IMR-90 (cell line): ENCODE data around the gene PLPP1. TPM values are rescaled to one million over a fixed set of nuclear protein-coding genes. Genes with fewer than 3 reads are reported as not detected.

Experiments used
- ATAC-seq: fragments of 200-7000 bp; cut with Tn5 transposase; 2 replicates; pipeline ENCODE4 v1.9.1; 2020; ENCODE audit warnings: low read depth, mild to moderate bottlenecking, moderate library complexity
- BruUV-seq: library from RNA; stranded (reverse); fragments of 400-500 nt; replicated peaks from 2 replicates; lab custom pipeline; 2021; lab: Mats Ljungman, UMichigan
- CTCF ChIA-PET: fragments of 300-600 bp; formaldehyde crosslinking; extraction: SDS; loops from one replicate; lab custom pipeline; 2021; ENCODE audit warnings: antibody characterized with exemption; lab: Yijun Ruan, JAX
- POLR2A ChIA-PET: fragments of 300-600 bp; sonication (Branson Sonifier 250); formaldehyde crosslinking; loops from one replicate; lab custom pipeline; 2022; ENCODE audit warnings: antibody characterized with exemption; ENCODE audit not compliant: unreplicated experiment; lab: Charles Lee
- DNase-seq: peaks from one replicate; pipeline ENCODE4 v3.0.0; 2013
- H2AFZ ChIP-seq: replicated peaks from 2 replicates; pipeline ENCODE3; 2013; ENCODE audit warnings: low read length, mild to moderate bottlenecking; ENCODE audit not compliant: poor library complexity
- H2AK5ac ChIP-seq: 2 replicates; pipeline ENCODE4 v1.6.1; 2013; ENCODE audit warnings: low read depth, low read length, inconsistent platforms
- H2AK9ac ChIP-seq: replicated peaks from 2 replicates; pipeline ENCODE3; 2013; ENCODE audit warnings: mild to moderate bottlenecking, low read depth, low read length, moderate library complexity; ENCODE audit not compliant: poor library complexity
- H2BK120ac ChIP-seq: 2 replicates; pipeline ENCODE4 v1.6.1; 2013; ENCODE audit warnings: low read depth, low read length, inconsistent platforms
- H2BK15ac ChIP-seq: 3 replicates; pipeline ENCODE4 v1.6.1; 2013; ENCODE audit warnings: low read depth, low read length, inconsistent platforms
- H2BK20ac ChIP-seq: 2 replicates; pipeline ENCODE4 v1.6.1; 2013; ENCODE audit warnings: low read depth, mild to moderate bottlenecking, inconsistent platforms, low read length, moderate library complexity
- H2BK5ac ChIP-seq: 2 replicates; pipeline ENCODE4 v1.6.1; 2013; ENCODE audit warnings: mild to moderate bottlenecking, low read depth, low read length, inconsistent platforms; ENCODE audit not compliant: poor library complexity, severe bottlenecking
- H3K14ac ChIP-seq: replicated peaks from 2 replicates; pipeline ENCODE4 v1.6.1; 2013; ENCODE audit warnings: low read depth, low read length, inconsistent platforms
- H3K18ac ChIP-seq: 2 replicates; pipeline ENCODE4 v1.6.1; 2013; ENCODE audit warnings: low read depth, low read length, control low read depth
- H3K23ac ChIP-seq: 2 replicates; pipeline ENCODE4 v1.6.1; 2013; ENCODE audit warnings: low read depth, low read length, inconsistent platforms
- H3K27ac ChIP-seq: 2 replicates; pipeline ENCODE4 v1.5.1; 2013; ENCODE audit warnings: mild to moderate bottlenecking, control low read depth, low read length; ENCODE audit not compliant: insufficient read depth
- H3K27me3 ChIP-seq: 2 replicates; pipeline ENCODE4 v1.6.1; 2013; ENCODE audit warnings: low read length; ENCODE audit not compliant: control insufficient read depth, insufficient read depth
- H3K36me3 ChIP-seq: 2 replicates; pipeline ENCODE4 v1.6.1; 2013; ENCODE audit warnings: low read length, mixed read lengths; ENCODE audit not compliant: control insufficient read depth, insufficient read depth
- H3K4ac ChIP-seq: 2 replicates; pipeline ENCODE4 v1.6.1; 2013; ENCODE audit warnings: low read depth, low read length, inconsistent platforms
- H3K4me1 ChIP-seq: 2 replicates; pipeline ENCODE4 v1.6.1; 2013; ENCODE audit warnings: low read length, mixed read lengths; ENCODE audit not compliant: control insufficient read depth, insufficient read depth
- H3K4me2 ChIP-seq: 2 replicates; pipeline ENCODE4 v1.6.1; 2013; ENCODE audit warnings: low read depth, mild to moderate bottlenecking, control low read depth, low read length, moderate library complexity
- H3K4me3 ChIP-seq: 2 replicates; pipeline ENCODE4 v1.5.1; 2013; ENCODE audit warnings: low read depth, mild to moderate bottlenecking, control low read depth, low read length, moderate library complexity; ENCODE audit not compliant: insufficient read depth
- H3K56ac ChIP-seq: 2 replicates; pipeline ENCODE4 v1.6.1; 2013; ENCODE audit warnings: low read length, inconsistent platforms; ENCODE audit not compliant: insufficient read depth; ENCODE audit errors: extremely low read depth
- H3K79me1 ChIP-seq, 2 experiments: 2 replicates each; pipeline ENCODE4 v1.6.1; 2013; ENCODE audit warnings: low read length in 2 of 2, inconsistent platforms in 1 of 2, low read depth in 1 of 2
- H3K9ac ChIP-seq: 2 replicates; pipeline ENCODE4 v1.6.1; 2013; ENCODE audit warnings: low read depth, low read length, control low read depth
- H3K9me1 ChIP-seq: 2 replicates; pipeline ENCODE4 v1.6.1; 2013; ENCODE audit warnings: low read length, inconsistent platforms; ENCODE audit not compliant: insufficient read depth
- H3K9me3 ChIP-seq: 2 replicates; pipeline ENCODE4 v1.6.1; 2013; ENCODE audit warnings: low read length; ENCODE audit not compliant: control insufficient read depth, insufficient read depth
- H4K20me1 ChIP-seq: 2 replicates; pipeline ENCODE4 v1.6.1; 2013; ENCODE audit warnings: low read length, inconsistent platforms; ENCODE audit not compliant: insufficient read depth
- H4K5ac ChIP-seq: 2 replicates; pipeline ENCODE4 v1.6.1; 2013; ENCODE audit warnings: mild to moderate bottlenecking, low read depth, low read length, control low read depth
- H4K8ac ChIP-seq, 2 experiments: 2 replicates each; pipeline ENCODE4 v1.6.1; 2013; ENCODE audit warnings: low read depth in 2 of 2, low read length in 2 of 2, control low read depth in 1 of 2, inconsistent platforms in 1 of 2
- H4K91ac ChIP-seq: 2 replicates; pipeline ENCODE4 v1.6.1; 2013; ENCODE audit warnings: low read depth, low read length, inconsistent platforms; ENCODE audit not compliant: insufficient read depth
- ELK1 ChIP-seq: fragments of 150-350 bp; IDR thresholded peaks from 2 replicates; pipeline ENCODE4 v1.6.1; 2016; ENCODE audit warnings: low read depth, mild to moderate bottlenecking, low read length, moderate library complexity, borderline replicate concordance
- MAFK ChIP-seq: IDR thresholded peaks from 2 replicates; pipeline ENCODE4 v1.6.1; 2012; ENCODE audit warnings: low read depth, low read length, improper control_type of control experiment
- NFE2L2 ChIP-seq: fragments of 150-350 bp; IDR thresholded peaks from 2 replicates; pipeline ENCODE4 v1.6.1; 2016; ENCODE audit warnings: low read depth, mild to moderate bottlenecking, low read length
- POLR2A ChIP-seq: IDR thresholded peaks from 2 replicates; pipeline ENCODE4 v1.6.1; 2012; ENCODE audit warnings: mild to moderate bottlenecking, low read depth, low read length
- RAD21 ChIP-seq: IDR thresholded peaks from 2 replicates; pipeline ENCODE4 v1.6.1; 2012; ENCODE audit warnings: low read length, improper control_type of control experiment
- RFX5 ChIP-seq: IDR thresholded peaks from 2 replicates; pipeline ENCODE4 v1.8.0; 2012; ENCODE audit warnings: low read depth, mild to moderate bottlenecking, low read length, moderate library complexity
- WGBS, 2 experiments: methylation state at CpG; one replicate each; pipeline versions ENCODE4 v1.1.5 to v1.1.7; 2013; ENCODE audit warnings: missing lambda C conversion rate in 2 of 2; ENCODE audit not compliant: insufficient read length in 1 of 2; ENCODE audit errors: extremely low coverage in 2 of 2; 5-methylcytosine and 5-hydroxymethylcytosine counted together
- dilution Hi-C: fragments of 300-500 bp; cut with HindIII; formaldehyde crosslinking; loops from one replicate; pipeline ENCODE4 v1.14.3; 2018; ENCODE audit warnings: low sequenced_read_pairs; ENCODE audit not compliant: unreplicated experiment
- in situ Hi-C: fragments of 300-500 bp; cut with MboI; formaldehyde crosslinking; loops from 3 replicates; pipeline ENCODE4 v1.14.3; 2019; ENCODE audit warnings: low sequenced_read_pairs, inconsistent platforms, mixed read lengths
- intact Hi-C: fragments of 100-400 bp; cut with micrococcal nuclease; formaldehyde crosslinking; loops from 2 replicates; pipeline ENCODE4 v1.10.0; 2022
- polyA plus RNA-seq, 3 experiments: library from polyadenylated mRNA; depleted of rRNA; stranded (reverse); fragments of >200 nt; gene quantifications; 2 replicates each; pipeline ENCODE4 v1.2.3, GENCODE V29; 2012; ENCODE audit warnings: low replicate concordance in 1 of 3
- total RNA-seq: library from RNA; depleted of rRNA; stranded (reverse); fragments of >200 nt; gene quantifications from 2 replicates; pipeline ENCODE4 v1.2.3, GENCODE V29; 2012

The PLPP1 gene
- total and polyA plus RNA-seq, 2 of the 4 experiments (the other 2 are of a cell fraction): 19.2 to 21.3 TPM

GRCh38 chr5:55391707-55392106 is 143.1 kb downstream of the PLPP1 start:
- TF ChIP-seq POLR2A (no peak), NFE2L2 (no peak), RAD21 (no peak), MAFK (no peak), ELK1 (no peak), RFX5 (no peak)
- intact Hi-C loops (no loop called here), dilution Hi-C loops (no loop called here), in situ Hi-C loops (no loop called here)
- ChIA-PET POLR2A (no interaction called here), CTCF (no interaction called here)
- Histone ChIP-seq H4K5ac (no peak overlapping the region), H3K18ac (no peak overlapping the region), H2AFZ (no peak overlapping the region), H3K9me3 (peaks cover 5% of the 10 kb centered on the region), H3K4me3 (no peak overlapping the region), H2AK9ac (no peak overlapping the region), H2BK120ac (no peak overlapping the region), H4K91ac (no peak overlapping the region), H3K9ac (no peak overlapping the region), H3K9me1 (no peaks in the 10 kb centered on the region), H3K4me1 (no peaks in the 10 kb centered on the region), H3K23ac (no peak overlapping the region), H3K56ac (no peak overlapping the region), H3K14ac (no peak overlapping the region), H2BK20ac (no peak overlapping the region), H3K4me2 (no peak overlapping the region), H2AK5ac (no peak overlapping the region), H4K8ac (no peak overlapping the region), H3K27ac (no peak overlapping the region), H2BK5ac (no peak overlapping the region), H3K4ac (no peak overlapping the region), H3K36me3 (peaks cover 25% of the 10 kb centered on the region), H3K27me3 (no peaks in the 10 kb centered on the region), H3K79me1 (peaks cover 5 to 10% of the 10 kb centered on the region in 2 experiments; a peak in 2 of 4 replicates), H2BK15ac (no peak overlapping the region), H4K20me1 (no peaks in the 10 kb centered on the region)
- WGBS, 2 experiments: no CpG with 5 or more reads among the region's 2 CpGs
- no TSS peak for BruUV-seq
- DNase-seq (no peak), ATAC-seq (no peak)
